OCI-LY1 (cell line): ENCODE measurements around the gene SKAP1.

Experiments
- EZH2 ChIP-seq: fragments of 200-600 bp; sonication (generic), shearing (Covaris generic); IDR thresholded peaks from 2 replicates; pipeline ENCODE4 v1.8.0; 2017; ENCODE audit warnings: borderline replicate concordance, mixed run types, mild to moderate bottlenecking, antibody characterized with exemption, low read length, moderate library complexity, mixed read lengths
- TF ChIP-seq, protein P1 (sequence below): fragments of 200-600 bp; sonication (generic), shearing (Covaris generic); IDR thresholded peaks from 2 replicates; pipeline ENCODE4 v1.5.1; 2017; ENCODE audit warnings: mild to moderate bottlenecking, antibody characterized with exemption, low read length, moderate library complexity, mixed read lengths

DNA sequence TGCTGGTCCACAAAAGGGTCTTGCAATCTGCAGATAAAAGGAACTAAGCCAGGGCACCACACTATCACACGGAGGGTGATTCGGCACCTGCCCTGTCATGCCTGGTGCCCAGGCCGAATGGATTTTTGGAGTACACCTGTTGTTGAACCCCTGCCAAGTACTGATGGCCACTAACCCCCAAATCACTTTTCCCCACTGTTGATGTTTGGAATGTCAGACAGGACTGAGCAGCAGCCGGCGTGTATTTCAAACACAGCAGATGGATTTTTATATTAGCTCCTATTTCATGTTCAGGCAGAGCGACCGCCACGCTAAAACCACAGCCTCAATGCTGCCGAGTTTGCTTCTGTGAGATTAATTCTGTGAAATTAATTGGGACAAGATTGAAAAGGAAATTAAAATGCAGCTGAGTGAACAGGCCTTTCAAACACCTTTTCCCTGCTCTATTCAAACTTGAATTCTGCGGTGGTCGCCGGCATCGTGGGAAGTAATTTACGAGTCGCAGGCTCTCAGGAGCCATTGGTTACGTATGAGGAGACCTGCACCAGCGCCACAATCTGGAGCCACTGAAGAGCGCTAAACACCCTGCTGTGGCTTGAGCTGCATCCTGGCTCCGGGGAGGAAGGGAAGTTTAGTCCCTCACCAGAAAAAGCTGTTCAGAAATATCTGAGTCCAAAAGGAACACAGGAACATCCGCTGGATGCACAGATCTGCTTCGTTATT lies 274.0 kb downstream of the SKAP1 start:
- TF ChIP-seq, protein P1, sequence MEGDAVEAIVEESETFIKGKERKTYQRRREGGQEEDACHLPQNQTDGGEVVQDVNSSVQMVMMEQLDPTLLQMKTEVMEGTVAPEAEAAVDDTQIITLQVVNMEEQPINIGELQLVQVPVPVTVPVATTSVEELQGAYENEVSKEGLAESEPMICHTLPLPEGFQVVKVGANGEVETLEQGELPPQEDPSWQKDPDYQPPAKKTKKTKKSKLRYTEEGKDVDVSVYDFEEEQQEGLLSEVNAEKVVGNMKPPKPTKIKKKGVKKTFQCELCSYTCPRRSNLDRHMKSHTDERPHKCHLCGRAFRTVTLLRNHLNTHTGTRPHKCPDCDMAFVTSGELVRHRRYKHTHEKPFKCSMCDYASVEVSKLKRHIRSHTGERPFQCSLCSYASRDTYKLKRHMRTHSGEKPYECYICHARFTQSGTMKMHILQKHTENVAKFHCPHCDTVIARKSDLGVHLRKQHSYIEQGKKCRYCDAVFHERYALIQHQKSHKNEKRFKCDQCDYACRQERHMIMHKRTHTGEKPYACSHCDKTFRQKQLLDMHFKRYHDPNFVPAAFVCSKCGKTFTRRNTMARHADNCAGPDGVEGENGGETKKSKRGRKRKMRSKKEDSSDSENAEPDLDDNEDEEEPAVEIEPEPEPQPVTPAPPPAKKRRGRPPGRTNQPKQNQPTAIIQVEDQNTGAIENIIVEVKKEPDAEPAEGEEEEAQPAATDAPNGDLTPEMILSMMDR: no peak
- no peak for TF ChIP-seq EZH2
